Measurements from ENCODE around the gene SIPA1.

The SIPA1 gene

GRCh38 chr11:65612691-65613090 is 25.2 kb upstream of the SIPA1 start:
- Histone ChIP-seq H3K4me3 (ENCODE audit: insufficient read depth in 1 of 2, low read depth in 1 of 2, low read length in 2 of 2) (peak overlapping the region; percentile 43 to 96), H3K36me3 (ENCODE audit: control insufficient read depth in 1 of 2, insufficient read depth in 2 of 2, low read depth in 1 of 2, low read length in 2 of 2) (peaks cover 33 to 51% of the 10 kb centered on the region in 2 experiments), H3K4ac (ENCODE audit: low read depth in 1 of 2, low read length in 2 of 2) (peak overlapping the region in 1 of 2 experiments; percentile 2), H2BK5ac (ENCODE audit: low read depth, low read length, poor library complexity, severe bottlenecking) (no peak overlapping the region), H3K27me3 (ENCODE audit: control insufficient read depth in 1 of 2, insufficient read depth in 1 of 2, low read length in 2 of 2) (no peaks in the 10 kb centered on the region), H4K8ac (ENCODE audit: low read length) (no peak overlapping the region), H3K14ac (ENCODE audit: low read length in 2 of 2) (peak overlapping the region in 1 of 2 experiments; percentile 19), H3K9me3 (ENCODE audit: control insufficient read depth, low read length) (no peaks in the 10 kb centered on the region), H4K91ac (ENCODE audit: low read length) (peak overlapping the region; percentile 70), H2AK5ac (ENCODE audit: low read length, severe bottlenecking) (peak overlapping the region; percentile 41), H3K4me1 (ENCODE audit: control insufficient read depth, insufficient read depth, low read depth, low read length) (peaks cover 47% of the 10 kb centered on the region), H2AFZ (ENCODE audit: low read depth, low read length) (no peak overlapping the region), H3K4me2 (ENCODE audit: low read length, poor library complexity, severe bottlenecking) (peak overlapping the region; percentile 67), H3K18ac (ENCODE audit: low read depth in 1 of 2, low read length in 2 of 2) (peak overlapping the region in 1 of 2 experiments; percentile 34), H2BK12ac (ENCODE audit: low read length in 2 of 2) (peak overlapping the region in 1 of 2 experiments; percentile 55), H3K79me1 (replicated peaks; ENCODE audit: low read length, poor library complexity, severe bottlenecking) (peaks cover 10% of the 10 kb centered on the region), H3K9ac (ENCODE audit: low read length) (peak overlapping the region; percentile 97), H3K23ac (ENCODE audit: low read length in 2 of 2) (peak overlapping the region in 1 of 2 experiments; percentile 83), H2BK120ac (ENCODE audit: low read depth, low read length) (no peak overlapping the region), H3K27ac (ENCODE audit: low read length, poor library complexity, severe bottlenecking) (peak overlapping the region; percentile 81), H2BK15ac (ENCODE audit: low read depth, poor library complexity, severe bottlenecking) (peak overlapping the region; percentile 9)
- DNase-seq: no peak
- WGBS: 97% methylated on average over 7 of the region's 7 CpGs

GRCh38 chr11:65613091-65613928 is 24.6 kb upstream of the SIPA1 start:
- H3K4me1 ChIP-seq (ENCODE audit: control insufficient read depth, insufficient read depth, low read depth, low read length): peaks cover 48% of the 10 kb centered on the region
- H3K14ac ChIP-seq (ENCODE audit: low read length in 2 of 2): peak overlapping the region; percentile 26 to 70
- peak overlapping the region; percentile 64 to 77 for H3K18ac ChIP-seq (ENCODE audit: low read depth in 1 of 2, low read length in 2 of 2)
- H3K27ac ChIP-seq (ENCODE audit: low read length, poor library complexity, severe bottlenecking): peak overlapping the region; percentile 66
- H3K36me3 ChIP-seq (ENCODE audit: control insufficient read depth in 1 of 2, insufficient read depth in 2 of 2, low read depth in 1 of 2, low read length in 2 of 2): peaks cover 33 to 51% of the 10 kb centered on the region in 2 experiments
- H2BK120ac ChIP-seq (ENCODE audit: low read depth, low read length): peak overlapping the region; percentile 56
- peak overlapping the region; percentile 75 for H4K91ac ChIP-seq (ENCODE audit: low read length)
- 53% methylated on average over 43 of the region's 43 CpGs for WGBS
- peak overlapping the region; percentile 67 for H3K4me2 ChIP-seq (ENCODE audit: low read length, poor library complexity, severe bottlenecking)
- H3K4ac ChIP-seq (ENCODE audit: low read depth in 1 of 2, low read length in 2 of 2): peak overlapping the region; percentile 68 to 95
- peak overlapping the region in 1 of 2 experiments; percentile 83 for H3K23ac ChIP-seq (ENCODE audit: low read length in 2 of 2)
- peaks cover 4% of the 10 kb centered on the region for H3K79me1 ChIP-seq (replicated peaks; ENCODE audit: low read length, poor library complexity, severe bottlenecking)
- DNase-seq: no peak
- no peaks in the 10 kb centered on the region for H3K27me3 ChIP-seq (ENCODE audit: control insufficient read depth in 1 of 2, insufficient read depth in 1 of 2, low read length in 2 of 2)
- H4K8ac ChIP-seq (ENCODE audit: low read length): no peak overlapping the region
- H2BK12ac ChIP-seq (ENCODE audit: low read length in 2 of 2): peak overlapping the region; percentile 51 to 55
- peak overlapping the region; percentile 72 to 96 for H3K4me3 ChIP-seq (ENCODE audit: insufficient read depth in 1 of 2, low read depth in 1 of 2, low read length in 2 of 2)
- H3K9me3 ChIP-seq (ENCODE audit: control insufficient read depth, low read length): no peaks in the 10 kb centered on the region
- no peak overlapping the region for H2AFZ ChIP-seq (ENCODE audit: low read depth, low read length)
- peak overlapping the region; percentile 41 for H2AK5ac ChIP-seq (ENCODE audit: low read length, severe bottlenecking)
- H2BK15ac ChIP-seq (ENCODE audit: low read depth, poor library complexity, severe bottlenecking): no peak overlapping the region
- H3K9ac ChIP-seq (ENCODE audit: low read length): peak overlapping the region; percentile 97
- no peak overlapping the region for H2BK5ac ChIP-seq (ENCODE audit: low read depth, low read length, poor library complexity, severe bottlenecking)

- Histone ChIP-seq H2AFZ (ENCODE audit: low read depth, low read length) (no peak within 1 kb of the TSS), H2BK12ac (ENCODE audit: low read length in 2 of 2) (no peak within 1 kb of the TSS), H3K27ac (ENCODE audit: low read length, poor library complexity, severe bottlenecking) (peak within 1 kb of the TSS; percentile 90), H3K18ac (ENCODE audit: low read depth in 1 of 2, low read length in 2 of 2) (peak within 1 kb of the TSS; percentile 83 to 87), H4K8ac (ENCODE audit: low read length) (peak within 1 kb of the TSS; percentile 61), H2BK5ac (ENCODE audit: low read depth, low read length, poor library complexity, severe bottlenecking) (peak within 1 kb of the TSS; percentile 75), H2AK5ac (ENCODE audit: low read length, severe bottlenecking) (peak within 1 kb of the TSS; percentile 40), H3K23ac (ENCODE audit: low read length in 2 of 2) (no peak within 1 kb of the TSS), H3K14ac (ENCODE audit: low read length in 2 of 2) (peak within 1 kb of the TSS in 1 of 2 experiments; percentile 71), H3K36me3 (ENCODE audit: control insufficient read depth in 1 of 2, insufficient read depth in 2 of 2, low read depth in 1 of 2, low read length in 2 of 2) (peaks cover 46 to 58% of the 10 kb centered on the region in 2 experiments), H2BK15ac (ENCODE audit: low read depth, poor library complexity, severe bottlenecking) (no peak within 1 kb of the TSS), H3K4me3 (ENCODE audit: insufficient read depth in 1 of 2, low read depth in 1 of 2, low read length in 2 of 2) (peak within 1 kb of the TSS; percentile 85 to 96), H3K4me1 (ENCODE audit: control insufficient read depth, insufficient read depth, low read depth, low read length) (peaks cover 58% of the 10 kb centered on the region), H3K79me1 (replicated peaks; ENCODE audit: low read length, poor library complexity, severe bottlenecking) (peaks cover 19% of the 10 kb centered on the region), H4K91ac (ENCODE audit: low read length) (peak within 1 kb of the TSS; percentile 77), H3K27me3 (ENCODE audit: control insufficient read depth in 1 of 2, insufficient read depth in 1 of 2, low read length in 2 of 2) (no peaks in the 10 kb centered on the region), H2BK120ac (ENCODE audit: low read depth, low read length) (peak within 1 kb of the TSS; percentile 67), H3K4me2 (ENCODE audit: low read length, poor library complexity, severe bottlenecking) (peak within 1 kb of the TSS; percentile 83), H3K9ac (ENCODE audit: low read length) (peak within 1 kb of the TSS; percentile 97), H3K4ac (ENCODE audit: low read depth in 1 of 2, low read length in 2 of 2) (peak within 1 kb of the TSS; percentile 69 to 87), H3K9me3 (ENCODE audit: control insufficient read depth, low read length) (no peaks in the 10 kb centered on the region)
- under 1% methylated on average over 54 of the region's 55 CpGs for WGBS
- DNase-seq: peak; percentile 100
These were observed 22.5 kb upstream of the SIPA1 start, which contains the start of gene PCNX3 for GRCh38 chr11:65615229-65615949. TSS of gene PCNX3 (plus strand) at chr11:65615776. CDS start at chr11:65616312, 536 bp downstream.
